ENCODE data around the gene AREG. TPM values are rescaled to one million over a fixed set of nuclear protein-coding genes. Genes with fewer than 3 reads are reported as not detected.

AREG gene
- total and polyA plus RNA-seq, 2 of the 4 experiments (the other 2 are of a cell fraction) = 0.17 to 0.18 TPM

- Histone ChIP-seq H2BK20ac (ENCODE audit: low read depth, low read length) (no peak overlapping the region), H2AK9ac (replicated peaks; ENCODE audit: low read depth, low read length, poor library complexity) (no peak overlapping the region), H3K36me3 (ENCODE audit: control insufficient read depth, insufficient read depth, low read length) (no peaks in the 10 kb centered on the region), H2BK120ac (ENCODE audit: low read depth, low read length) (no peak overlapping the region), H4K20me1 (ENCODE audit: insufficient read depth, low read length) (no peaks in the 10 kb centered on the region), H3K9me3 (ENCODE audit: control insufficient read depth, insufficient read depth, low read length) (no peaks in the 10 kb centered on the region), H3K56ac (ENCODE audit: extremely low read depth, insufficient read depth, low read length) (no peak overlapping the region), H4K5ac (ENCODE audit: low read depth, low read length) (no peak overlapping the region), H3K18ac (ENCODE audit: low read depth, low read length) (no peak overlapping the region), H3K23ac (ENCODE audit: low read depth, low read length) (no peak overlapping the region), H3K4me2 (ENCODE audit: low read depth, low read length) (no peak overlapping the region), H2BK5ac (ENCODE audit: low read depth, low read length, poor library complexity, severe bottlenecking) (no peak overlapping the region), H3K9me1 (ENCODE audit: insufficient read depth, low read length) (no peaks in the 10 kb centered on the region), H2AK5ac (ENCODE audit: low read depth, low read length) (no peak overlapping the region), H3K14ac (replicated peaks; ENCODE audit: low read depth, low read length) (no peak overlapping the region), H3K4me1 (ENCODE audit: control insufficient read depth, insufficient read depth, low read length) (no peaks in the 10 kb centered on the region), H2BK15ac (ENCODE audit: low read depth, low read length) (no peak overlapping the region), H2AFZ (replicated peaks; ENCODE audit: low read length, poor library complexity) (no peak overlapping the region), H3K79me1 (ENCODE audit: low read depth in 1 of 2, low read length in 2 of 2) (no peaks in the 10 kb centered on the region), H3K4ac (ENCODE audit: low read depth, low read length) (no peak overlapping the region), H3K4me3 (ENCODE audit: insufficient read depth, low read depth, low read length) (no peak overlapping the region), H4K91ac (ENCODE audit: insufficient read depth, low read depth, low read length) (no peak overlapping the region), H3K27ac (ENCODE audit: insufficient read depth, low read length) (no peak overlapping the region), H4K8ac (ENCODE audit: low read depth in 2 of 2, low read length in 2 of 2) (no peak overlapping the region), H3K9ac (ENCODE audit: low read depth, low read length) (no peak overlapping the region), H3K27me3 (ENCODE audit: control insufficient read depth, insufficient read depth, low read length) (no peaks in the 10 kb centered on the region)
- in situ Hi-C loops (cut with MboI; ENCODE audit: low sequenced_read_pairs) (no loop called here), dilution Hi-C loops (cut with HindIII; ENCODE audit: low sequenced_read_pairs, unreplicated experiment) (no loop called here), intact Hi-C loops (cut with micrococcal nuclease) (no loop called here)
- ATAC-seq (ENCODE audit: low read depth) = no peak
- ChIA-PET POLR2A (ENCODE audit: unreplicated experiment) (no interaction called here), CTCF (interaction anchor here (0.5 kb wide), 1 partner anchor 62 kb away, joined by 3 read pairs; no protein-coding TSS in a partner anchor)
- no TSS peak for BruUV-seq (replicated peaks)
- TF ChIP-seq RFX5 (IDR thresholded peaks at IDR 0.05; ENCODE audit: low read depth, low read length) = no peak
- TF ChIP-seq CTCF (conservative IDR thresholded peaks at IDR 0.05; ENCODE audit: low read depth, low read length) = no peak
- TF ChIP-seq SMC3 (IDR thresholded peaks at IDR 0.05; ENCODE audit: low read depth, low read length) = no peak
- no peak for TF ChIP-seq MXI1 (IDR thresholded peaks at IDR 0.05; ENCODE audit: borderline replicate concordance, low read depth, low read length)
- no peak for TF ChIP-seq RAD21 (IDR thresholded peaks at IDR 0.05; ENCODE audit: low read length)
- TF ChIP-seq POLR2A (IDR thresholded peaks at IDR 0.05; ENCODE audit: low read depth, low read length) = no peak
- TF ChIP-seq BHLHE40 (IDR thresholded peaks at IDR 0.05; ENCODE audit: low read depth, low read length) = no peak
- TF ChIP-seq RCOR1 (IDR thresholded peaks at IDR 0.05; ENCODE audit: insufficient replicate concordance, low read length) = no peak
- no peak for TF ChIP-seq FOS (IDR thresholded peaks at IDR 0.05; ENCODE audit: low read depth, low read length)
- no peak for TF ChIP-seq NFE2L2 (IDR thresholded peaks at IDR 0.05; ENCODE audit: low read depth, low read length)
- no peak for TF ChIP-seq MAFK (IDR thresholded peaks at IDR 0.05; ENCODE audit: low read depth, low read length)
- no peak for TF ChIP-seq USF2 (IDR thresholded peaks at IDR 0.05; ENCODE audit: low read depth, low read length)
- no peak for TF ChIP-seq MAZ (IDR thresholded peaks at IDR 0.05; ENCODE audit: borderline replicate concordance, low read depth, low read length)
- TF ChIP-seq CEBPB (IDR thresholded peaks at IDR 0.05; ENCODE audit: low read depth, low read length) = no peak
- TF ChIP-seq ELK1 (IDR thresholded peaks at IDR 0.05; ENCODE audit: borderline replicate concordance, low read depth, low read length) = no peak
- TF ChIP-seq CHD1 (IDR thresholded peaks at IDR 0.05; ENCODE audit: low read depth, low read length) = no peak
- 100% methylated on average over 1 of the region's 3 CpGs; no CpG with 5 or more reads in 1 of the 2 experiments for WGBS, 2 experiments (ENCODE audit: extremely low coverage in 2 of 2, insufficient read length in 1 of 2)
- DNase-seq = no peak
These were observed 7.1 kb upstream of the AREG start for GRCh38 chr4:74437866-74438265.

All from IMR-90 (cell line).